GM21619 (cell line): Measurements from ENCODE around the gene WDR26.
"Not testable (repeated sequence)": the region's sequence is repeated elsewhere in the genome, so short reads cannot be mapped to it uniquely, and the experiment has no call there.

Experiments used
- ATAC-seq: cut with Tn5 transposase; IDR thresholded peaks from one replicate; pipeline ENCODE4 v1.9.1; 2021; ENCODE audit not compliant: unreplicated experiment

The WDR26 gene

DNA sequence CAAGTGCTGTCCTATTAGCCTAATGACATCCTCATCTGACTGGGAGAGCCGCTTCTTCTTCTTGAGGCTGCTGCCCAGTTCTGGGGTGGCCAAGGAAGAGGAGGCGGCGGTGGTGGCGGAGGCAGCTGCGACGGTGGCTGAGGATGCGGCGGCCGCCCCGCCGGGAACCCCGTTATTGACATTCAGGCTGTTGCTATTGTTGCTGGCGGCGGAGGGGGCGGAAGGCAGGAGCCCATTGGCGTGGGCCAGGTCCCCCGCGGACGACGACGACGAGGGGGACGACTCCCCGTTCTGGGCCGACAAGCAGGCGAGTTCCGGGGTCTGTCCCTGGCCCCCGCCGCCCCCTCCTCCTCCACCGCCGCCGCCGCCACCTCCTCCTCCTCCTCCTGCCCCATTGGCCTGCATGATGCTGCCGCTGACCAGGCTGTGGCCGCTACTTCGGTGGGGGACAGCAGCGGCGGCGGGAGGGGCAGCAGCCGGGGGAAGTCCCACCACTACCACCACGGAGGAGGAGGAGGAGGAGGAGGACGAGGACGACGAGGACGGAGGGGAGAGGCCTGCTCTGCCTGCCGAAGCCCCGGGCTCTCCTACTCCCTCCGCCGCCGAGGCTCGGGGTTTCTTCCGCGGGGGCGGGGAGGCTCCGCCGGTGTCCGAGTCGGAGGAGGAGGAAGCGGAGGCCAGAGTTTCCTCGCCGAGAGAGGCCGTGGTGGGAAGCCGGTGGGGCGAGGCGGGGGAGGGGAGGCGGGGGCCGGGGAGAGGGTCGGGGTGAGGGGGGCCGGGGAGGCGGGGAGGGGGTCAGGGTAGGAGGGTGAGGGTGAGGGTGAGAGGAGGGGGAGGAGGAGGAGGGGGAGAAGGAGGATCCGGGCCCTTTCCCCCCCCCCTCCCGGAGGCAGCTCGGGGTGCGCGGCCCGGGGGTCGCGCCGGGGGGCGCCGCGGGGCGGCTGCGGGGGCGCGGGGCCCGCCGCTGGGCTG is 610 bp downstream of the WDR26 start:
- ATAC-seq = no peak

- no peak for ATAC-seq
These were observed 1.4 kb downstream of the WDR26 start for GRCh38 chr1:224433041-224433691.

- ATAC-seq = no peak
These were observed 1.9 kb downstream of the WDR26 start for GRCh38 chr1:224432672-224433040.

- ATAC-seq = no peak
These were observed 2.5 kb downstream of the WDR26 start for GRCh38 chr1:224432146-224432545.

- ATAC-seq = no peak
These were observed 2.9 kb downstream of the WDR26 start for GRCh38 chr1:224431726-224432125.

- no peak for ATAC-seq
These were observed 4.0 kb downstream of the WDR26 start for GRCh38 chr1:224430511-224431113.

GRCh38 chr1:224429616-224430326 is 4.8 kb downstream of the WDR26 start:
- ATAC-seq = no peak

GRCh38 chr1:224428713-224429112 is 5.9 kb downstream of the WDR26 start:
- ATAC-seq = not testable (repeated sequence)

DNA sequence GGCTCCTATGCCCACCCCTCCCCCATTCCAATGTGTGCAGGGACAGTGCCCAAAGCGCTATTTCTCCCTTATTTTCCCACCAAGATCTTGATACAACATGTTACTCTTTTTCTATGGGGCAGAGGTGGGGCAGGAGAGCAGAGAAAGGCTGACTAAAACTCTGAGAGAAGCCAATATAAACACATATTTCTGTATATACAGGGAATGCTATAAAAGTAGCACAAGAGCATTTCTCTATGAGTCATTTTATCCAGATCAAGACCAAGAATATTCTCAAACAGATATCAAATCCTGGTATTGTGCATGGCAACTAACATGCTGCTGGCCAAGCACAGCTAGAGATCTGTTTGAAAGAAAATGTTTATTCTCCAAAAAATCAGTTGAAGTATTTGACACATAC is 7.3 kb downstream of the WDR26 start:
- no peak for ATAC-seq

DNA sequence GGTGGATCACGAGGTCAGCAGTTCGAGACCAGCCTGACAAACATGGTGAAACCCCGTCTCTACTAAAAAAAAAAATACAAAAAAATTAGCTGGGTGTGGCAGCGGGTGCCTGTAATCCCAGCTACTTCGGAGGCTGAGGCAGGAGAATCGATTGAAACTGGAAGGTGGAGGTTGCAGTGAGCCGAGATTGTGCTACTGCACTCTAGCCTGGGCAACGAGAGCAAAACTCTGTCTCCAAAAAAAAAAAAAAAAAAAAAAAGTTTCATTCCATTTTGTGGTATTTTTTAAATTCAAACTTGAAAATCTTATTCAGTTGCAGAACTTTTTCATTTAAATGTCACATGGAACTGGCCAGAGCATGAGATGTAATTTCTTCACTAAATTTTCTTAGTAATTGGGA is 7.7 kb downstream of the WDR26 start:
- not testable (repeated sequence) for ATAC-seq

DNA sequence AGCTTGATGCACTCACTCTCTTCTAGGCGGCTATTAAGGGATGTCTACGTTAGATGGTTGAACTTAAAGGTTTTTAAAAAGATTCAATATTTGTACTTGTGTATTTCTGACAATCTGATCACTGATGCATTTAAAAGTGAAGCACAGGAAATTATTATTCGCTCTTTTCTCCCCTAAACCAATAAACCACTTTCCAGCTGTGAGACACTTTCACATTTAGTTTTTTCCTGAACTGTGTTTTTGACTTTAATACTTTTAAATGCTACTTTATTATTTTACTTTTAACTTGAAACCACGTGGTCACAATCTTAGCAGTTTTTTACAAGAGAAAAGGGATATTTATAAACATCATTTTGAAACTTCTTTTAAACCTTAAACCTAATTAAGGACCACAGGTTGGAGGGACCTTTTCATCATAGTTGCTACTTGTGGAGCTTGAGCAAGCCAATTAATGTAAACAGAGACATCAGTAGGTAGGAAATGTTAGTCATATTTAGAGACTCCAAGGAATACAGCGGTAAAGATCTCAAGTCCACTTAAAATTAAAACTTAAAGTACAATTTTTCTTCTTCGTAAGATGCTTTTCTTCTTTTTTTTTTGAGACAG is 9.2 kb downstream of the WDR26 start:
- no peak for ATAC-seq

DNA sequence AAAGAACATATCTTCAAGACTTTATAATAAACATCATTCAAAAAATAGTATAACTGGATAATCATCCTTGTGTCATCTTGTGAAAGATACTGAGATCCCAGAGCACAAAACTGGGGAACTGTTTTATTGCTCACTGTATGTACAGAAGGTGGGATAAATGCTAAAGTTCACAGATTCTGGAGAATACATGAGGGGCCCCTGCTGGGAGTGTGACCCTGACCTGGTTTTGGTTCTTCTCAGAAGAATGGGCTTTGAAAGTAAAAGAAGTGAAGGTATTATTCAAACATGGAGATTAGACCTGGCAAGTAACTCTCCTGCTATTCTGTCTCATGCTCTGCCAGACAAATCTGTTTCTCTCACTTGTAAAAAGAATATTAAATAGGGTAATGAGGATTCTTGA is 14.5 kb downstream of the WDR26 start:
- ATAC-seq = no peak

GRCh38 chr1:224411766-224412165 is 22.8 kb downstream of the WDR26 start:
- no peak for ATAC-seq

GRCh38 chr1:224408294-224408590 is 26.4 kb downstream of the WDR26 start:
- ATAC-seq = no peak

DNA sequence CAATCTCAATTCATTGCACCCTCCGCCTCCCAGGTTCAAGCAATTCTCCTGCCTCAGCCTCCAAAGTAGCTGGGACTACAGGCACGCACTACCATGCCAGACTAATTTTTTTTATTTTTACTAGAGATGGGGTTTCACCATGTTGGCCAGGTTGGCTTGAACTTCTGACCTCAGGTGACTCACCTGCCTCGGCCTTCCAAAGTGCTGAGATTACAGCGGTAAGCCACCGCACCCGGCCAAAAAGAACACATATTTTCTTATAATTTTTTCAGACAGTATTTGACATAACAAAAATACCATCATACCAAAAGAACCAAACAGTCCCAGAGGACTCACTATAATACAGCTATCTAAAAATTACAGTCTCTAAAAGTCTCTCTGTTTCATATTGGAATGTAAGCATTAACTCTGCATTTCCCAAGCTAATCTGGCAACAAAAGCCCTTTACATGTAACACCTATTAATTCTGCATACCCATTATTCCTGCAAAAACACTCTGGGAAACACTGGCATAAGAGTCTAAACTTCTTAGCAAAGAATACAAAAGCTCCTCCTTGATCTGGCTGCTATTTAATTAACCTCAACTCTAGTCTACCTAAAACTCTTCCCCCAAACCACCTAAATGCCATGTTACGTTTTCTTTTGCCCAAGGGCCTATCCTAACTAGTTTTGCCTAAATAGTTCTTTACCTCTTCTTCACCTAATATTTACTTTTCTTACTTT is 26.9 kb downstream of the WDR26 start:
- no peak for ATAC-seq

GRCh38 chr1:224406216-224406615 is 28.4 kb downstream of the WDR26 start:
- no peak for ATAC-seq

DNA sequence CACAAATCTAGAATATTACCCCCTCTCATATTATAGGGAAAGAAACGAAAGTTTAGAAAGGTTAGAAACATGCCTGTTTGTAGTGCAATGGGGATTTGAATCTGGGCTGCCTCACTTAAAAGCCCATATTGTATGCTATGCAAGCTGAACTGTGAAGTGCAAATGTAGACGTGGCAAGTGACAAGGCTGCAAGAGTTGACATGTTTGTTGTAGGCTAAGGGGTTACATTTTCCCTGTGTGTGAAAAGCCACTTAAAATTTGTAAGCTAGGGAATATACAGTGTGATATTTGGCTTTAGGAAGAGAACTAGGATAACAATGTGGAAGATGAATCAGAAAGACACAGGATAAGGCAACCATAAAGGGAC is 29.0 kb downstream of the WDR26 start:
- no peak for ATAC-seq

DNA sequence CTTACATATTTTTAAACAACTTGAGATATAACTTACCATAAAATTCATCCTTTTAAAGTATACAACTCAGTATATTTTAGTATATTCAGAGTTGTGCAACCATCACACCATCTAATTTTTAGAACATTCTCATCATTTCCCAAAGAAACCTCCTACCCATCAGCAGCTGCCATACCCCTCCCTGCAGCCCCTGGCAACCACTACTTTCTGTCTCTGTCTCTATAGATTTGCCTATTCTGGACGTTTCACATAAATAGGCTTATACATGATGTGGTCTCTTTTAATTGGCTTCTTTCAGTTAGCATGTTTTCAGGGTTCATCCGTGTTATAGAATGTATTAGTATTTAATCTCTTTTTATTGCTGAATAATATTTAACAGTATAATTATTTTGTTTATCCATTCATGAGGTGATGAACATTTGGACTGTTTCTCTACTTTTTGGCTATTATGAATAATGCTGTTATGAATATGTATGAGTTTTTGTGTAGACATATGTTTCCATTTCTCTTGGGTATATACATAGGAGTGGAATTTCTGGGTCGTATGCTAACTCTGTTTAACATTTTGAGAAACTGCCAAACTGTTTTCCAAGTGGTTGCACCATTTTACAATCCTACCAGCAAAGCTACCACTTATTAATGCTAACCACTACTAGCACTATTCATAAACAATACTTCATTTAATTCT is 29.5 kb downstream of the WDR26 start:
- ATAC-seq = no peak

GRCh38 chr1:224402472-224403036 is 32.0 kb downstream of the WDR26 start:
- no peak for ATAC-seq

- no peak for ATAC-seq
These were observed 34.7 kb downstream of the WDR26 start for GRCh38 chr1:224399887-224400286.
